ENCODE measurements around the gene LRRK1.
A peak's percentile ranks its signal among the peaks of the same experiment; 100 is the strongest.

LRRK1 gene

DNA sequence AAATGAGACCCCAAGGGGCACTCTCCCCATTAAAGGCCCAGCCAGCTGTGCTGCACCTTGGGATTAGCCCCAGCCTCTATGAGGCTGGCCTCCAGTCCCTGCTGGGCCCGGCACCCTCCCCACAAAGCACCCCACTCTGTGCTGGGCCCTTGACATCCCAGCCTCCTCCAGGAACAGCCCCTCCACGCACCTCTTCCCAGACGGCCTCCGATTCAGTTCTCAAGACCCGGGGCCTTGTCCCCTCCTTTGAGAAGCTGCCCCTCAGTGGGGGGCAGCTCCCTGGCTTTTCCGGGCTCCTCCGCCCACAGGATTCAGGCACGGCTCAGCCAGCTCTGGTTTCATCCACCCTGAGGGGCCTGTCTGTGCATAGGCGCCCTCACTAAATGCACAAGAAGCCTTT lies 144.1 kb downstream of the LRRK1 start:
- 66% methylated on average over 9 of the region's 9 CpGs for WGBS
- Histone ChIP-seq H3K27ac (ENCODE audit: low read depth, low read length) (peak overlapping the region; percentile 43), H3K4me1 (ENCODE audit: insufficient read depth, low read length) (peaks cover 40% of the 10 kb centered on the region), H3K36me3 (ENCODE audit: insufficient read depth, low read length) (no peaks in the 10 kb centered on the region; the same call in 1 of the 2 replicates), H3K27me3 (ENCODE audit: insufficient read depth, low read length) (no peaks in the 10 kb centered on the region), H3K9me3 (ENCODE audit: insufficient read depth, low read depth, low read length) (peaks cover 6% of the 10 kb centered on the region; the same call in 1 of the 2 replicates), H3K4me3 (ENCODE audit: low read length) (no peak overlapping the region), H3K9ac (ENCODE audit: low read depth, low read length) (no peak overlapping the region)

DNA sequence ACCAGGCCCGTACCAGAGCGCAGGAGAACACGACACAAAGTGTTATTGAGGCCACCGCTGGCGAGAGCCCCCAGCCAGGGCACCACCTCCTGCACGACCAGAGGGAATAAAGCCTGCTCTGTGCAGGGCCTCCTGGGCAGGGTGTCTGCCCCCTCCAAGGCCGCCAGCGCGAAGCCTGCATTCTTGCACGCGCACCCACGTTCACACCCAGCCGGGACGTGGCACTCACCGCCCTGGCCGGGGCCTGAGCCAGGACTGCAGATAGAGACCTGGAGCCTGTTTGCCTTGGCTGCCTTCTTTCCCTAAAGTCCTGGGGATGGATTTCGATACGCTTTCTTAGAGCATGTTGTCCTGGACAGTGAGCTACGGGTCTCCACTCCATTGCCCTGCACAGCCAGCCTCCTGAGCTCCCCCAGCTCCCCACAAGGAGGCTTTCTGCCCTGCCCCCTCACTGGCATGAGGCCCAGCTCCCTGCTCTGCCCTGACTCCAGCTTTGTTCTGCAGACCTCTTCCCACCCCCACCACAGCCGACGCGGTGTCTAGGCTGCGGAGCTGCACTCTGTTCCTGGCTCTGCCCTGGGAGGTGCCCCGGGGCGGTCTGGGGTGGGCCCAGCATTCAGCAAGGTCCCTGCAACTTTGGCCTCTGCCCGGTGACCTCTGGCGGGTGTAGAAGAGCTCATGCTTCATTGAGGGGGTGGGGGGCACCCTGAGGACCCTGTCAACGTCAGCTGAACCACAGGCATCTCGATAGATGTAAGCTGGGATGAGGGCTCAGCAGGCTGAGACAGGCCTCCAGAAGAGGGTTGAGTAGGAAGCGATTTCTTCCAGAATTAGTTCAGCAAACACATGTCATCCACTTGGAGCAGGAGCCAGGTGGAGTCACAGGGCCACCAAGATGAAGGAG lies 145.0 kb downstream of the LRRK1 start:
- no peaks in the 10 kb centered on the region; the same call in 1 of the 2 replicates for H3K36me3 ChIP-seq (ENCODE audit: insufficient read depth, low read length)
- H3K9me3 ChIP-seq (ENCODE audit: insufficient read depth, low read depth, low read length), result peaks cover 5% of the 10 kb centered on the region; the same call in 1 of the 2 replicates
- no peak overlapping the region for H3K4me3 ChIP-seq (ENCODE audit: low read length)
- WGBS, result 90% methylated on average over 30 of the region's 30 CpGs
- H3K27me3 ChIP-seq (ENCODE audit: insufficient read depth, low read length), result no peaks in the 10 kb centered on the region
- no peak overlapping the region; the same call in 1 of the 2 replicates for H3K9ac ChIP-seq (ENCODE audit: low read depth, low read length)
- peaks cover 48% of the 10 kb centered on the region for H3K4me1 ChIP-seq (ENCODE audit: insufficient read depth, low read length)
- no peak overlapping the region for H3K27ac ChIP-seq (ENCODE audit: low read depth, low read length)

DNA sequence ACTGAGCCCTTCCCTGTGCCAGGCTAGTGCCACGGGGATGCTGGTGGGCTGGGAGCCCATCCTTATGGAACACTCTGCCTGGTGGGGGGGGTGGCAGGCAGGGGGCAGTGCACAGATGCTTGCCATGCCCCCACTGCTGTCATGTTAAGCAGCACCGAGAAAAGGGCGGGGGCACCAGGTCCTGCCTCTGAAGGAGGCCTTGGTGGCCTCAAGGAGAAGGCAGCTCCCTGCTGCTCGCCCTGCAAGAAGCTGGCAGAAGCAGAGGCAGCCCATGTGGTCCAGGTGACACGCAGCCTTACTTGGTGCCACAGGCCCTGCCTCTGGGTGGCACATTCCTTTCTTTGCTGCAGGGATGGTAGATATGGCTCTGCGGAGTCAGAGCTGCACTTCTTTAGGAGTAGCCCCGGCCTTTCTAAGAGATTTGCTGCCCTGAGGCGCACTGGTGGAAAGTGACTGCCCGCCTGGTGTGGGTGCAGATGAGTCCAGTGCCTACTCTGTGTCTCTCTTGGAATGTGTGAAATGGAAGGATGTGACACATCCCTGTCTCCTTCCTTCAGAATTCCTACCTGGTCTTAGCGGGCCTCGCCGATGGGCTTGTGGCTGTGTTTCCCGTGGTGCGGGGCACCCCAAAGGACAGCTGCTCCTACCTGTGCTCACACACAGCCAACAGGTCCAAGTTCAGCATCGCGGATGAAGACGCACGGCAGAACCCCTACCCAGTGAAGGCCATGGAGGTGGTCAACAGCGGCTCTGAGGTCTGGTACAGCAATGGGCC lies 145.8 kb downstream of the LRRK1 start:
- Histone ChIP-seq H3K27me3 (ENCODE audit: insufficient read depth, low read length) (no peaks in the 10 kb centered on the region), H3K4me3 (ENCODE audit: low read length) (no peak overlapping the region), H3K9ac (ENCODE audit: low read depth, low read length) (no peak overlapping the region), H3K9me3 (ENCODE audit: insufficient read depth, low read depth, low read length) (no peaks in the 10 kb centered on the region), H3K4me1 (ENCODE audit: insufficient read depth, low read length) (peaks cover 53% of the 10 kb centered on the region), H3K27ac (ENCODE audit: low read depth, low read length) (no peak overlapping the region), H3K36me3 (ENCODE audit: insufficient read depth, low read length) (no peaks in the 10 kb centered on the region)
- 96% methylated on average over 19 of the region's 19 CpGs for WGBS

DNA sequence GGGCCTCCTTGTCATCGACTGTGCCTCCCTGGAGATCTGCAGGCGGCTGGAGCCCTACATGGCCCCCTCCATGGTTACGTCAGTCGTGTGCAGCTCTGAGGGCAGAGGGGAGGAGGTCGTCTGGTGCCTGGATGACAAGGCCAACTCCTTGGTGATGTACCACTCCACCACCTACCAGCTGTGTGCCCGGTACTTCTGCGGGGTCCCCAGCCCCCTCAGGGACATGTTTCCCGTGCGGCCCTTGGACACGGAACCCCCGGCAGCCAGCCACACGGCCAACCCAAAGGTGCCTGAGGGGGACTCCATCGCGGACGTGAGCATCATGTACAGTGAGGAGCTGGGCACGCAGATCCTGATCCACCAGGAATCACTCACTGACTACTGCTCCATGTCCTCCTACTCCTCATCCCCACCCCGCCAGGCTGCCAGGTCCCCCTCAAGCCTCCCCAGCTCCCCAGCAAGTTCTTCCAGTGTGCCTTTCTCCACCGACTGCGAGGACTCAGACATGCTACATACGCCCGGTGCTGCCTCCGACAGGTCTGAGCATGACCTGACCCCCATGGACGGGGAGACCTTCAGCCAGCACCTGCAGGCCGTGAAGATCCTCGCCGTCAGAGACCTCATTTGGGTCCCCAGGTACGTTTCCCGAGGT lies 146.5 kb downstream of the LRRK1 start:
- peaks cover 55% of the 10 kb centered on the region for H3K4me1 ChIP-seq (ENCODE audit: insufficient read depth, low read length)
- no peaks in the 10 kb centered on the region for H3K36me3 ChIP-seq (ENCODE audit: insufficient read depth, low read length)
- H3K27me3 ChIP-seq (ENCODE audit: insufficient read depth, low read length), result no peaks in the 10 kb centered on the region
- no peaks in the 10 kb centered on the region for H3K9me3 ChIP-seq (ENCODE audit: insufficient read depth, low read depth, low read length)
- no peak overlapping the region for H3K9ac ChIP-seq (ENCODE audit: low read depth, low read length)
- WGBS, result 95% methylated on average over 28 of the region's 28 CpGs
- H3K4me3 ChIP-seq (ENCODE audit: low read length), result no peak overlapping the region
- no peak overlapping the region for H3K27ac ChIP-seq (ENCODE audit: low read depth, low read length)

DNA sequence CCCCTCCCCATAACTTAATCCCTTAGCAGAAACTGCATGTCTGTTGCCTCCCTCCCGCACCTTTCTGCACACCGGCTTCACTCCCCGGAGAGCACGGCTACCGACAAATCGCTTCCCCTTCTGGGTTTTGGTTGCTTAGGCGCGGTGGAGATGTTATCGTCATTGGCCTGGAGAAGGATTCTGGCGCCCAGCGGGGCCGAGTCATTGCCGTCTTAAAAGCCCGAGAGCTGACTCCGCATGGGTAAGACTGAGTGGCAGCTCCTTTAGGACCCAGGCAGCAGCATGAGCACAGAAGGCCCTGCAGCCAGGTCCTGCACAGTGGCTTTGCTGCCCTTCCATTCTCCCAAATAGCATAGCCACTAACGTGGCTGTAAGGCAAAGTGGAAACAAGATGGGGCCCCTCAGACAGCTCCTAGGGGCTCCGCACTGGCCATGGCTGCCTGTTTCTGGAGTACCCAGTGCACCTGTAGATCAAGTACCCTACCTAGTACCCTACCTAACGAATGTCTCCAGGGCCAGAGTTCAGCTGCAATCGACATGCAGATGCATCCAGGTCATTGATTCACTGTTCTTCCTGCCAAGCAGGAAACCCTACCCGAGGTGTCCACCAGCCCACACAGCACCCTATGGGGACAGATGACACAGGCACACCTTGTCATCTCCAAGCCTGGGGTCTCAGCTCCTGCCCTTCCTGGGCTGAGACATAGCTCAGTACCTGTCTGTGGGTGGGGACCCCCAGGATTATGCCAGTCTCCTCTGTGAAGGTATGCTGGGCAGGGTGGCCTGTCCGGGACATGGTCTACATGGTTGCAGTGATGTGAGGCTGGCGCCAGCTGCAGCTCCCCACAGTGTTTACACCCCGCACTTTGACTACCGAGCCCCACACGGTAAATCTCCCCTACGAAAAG lies 147.6 kb downstream of the LRRK1 start:
- Histone ChIP-seq H3K36me3 (ENCODE audit: insufficient read depth, low read length) (no peaks in the 10 kb centered on the region), H3K4me3 (ENCODE audit: low read length) (no peak overlapping the region), H3K9me3 (ENCODE audit: insufficient read depth, low read depth, low read length) (peaks cover 2% of the 10 kb centered on the region; the same call in 1 of the 2 replicates), H3K9ac (ENCODE audit: low read depth, low read length) (no peak overlapping the region), H3K4me1 (ENCODE audit: insufficient read depth, low read length) (peaks cover 56% of the 10 kb centered on the region), H3K27ac (ENCODE audit: low read depth, low read length) (no peak overlapping the region), H3K27me3 (ENCODE audit: insufficient read depth, low read length) (no peaks in the 10 kb centered on the region)
- WGBS, result 94% methylated on average over 25 of the region's 26 CpGs

DNA sequence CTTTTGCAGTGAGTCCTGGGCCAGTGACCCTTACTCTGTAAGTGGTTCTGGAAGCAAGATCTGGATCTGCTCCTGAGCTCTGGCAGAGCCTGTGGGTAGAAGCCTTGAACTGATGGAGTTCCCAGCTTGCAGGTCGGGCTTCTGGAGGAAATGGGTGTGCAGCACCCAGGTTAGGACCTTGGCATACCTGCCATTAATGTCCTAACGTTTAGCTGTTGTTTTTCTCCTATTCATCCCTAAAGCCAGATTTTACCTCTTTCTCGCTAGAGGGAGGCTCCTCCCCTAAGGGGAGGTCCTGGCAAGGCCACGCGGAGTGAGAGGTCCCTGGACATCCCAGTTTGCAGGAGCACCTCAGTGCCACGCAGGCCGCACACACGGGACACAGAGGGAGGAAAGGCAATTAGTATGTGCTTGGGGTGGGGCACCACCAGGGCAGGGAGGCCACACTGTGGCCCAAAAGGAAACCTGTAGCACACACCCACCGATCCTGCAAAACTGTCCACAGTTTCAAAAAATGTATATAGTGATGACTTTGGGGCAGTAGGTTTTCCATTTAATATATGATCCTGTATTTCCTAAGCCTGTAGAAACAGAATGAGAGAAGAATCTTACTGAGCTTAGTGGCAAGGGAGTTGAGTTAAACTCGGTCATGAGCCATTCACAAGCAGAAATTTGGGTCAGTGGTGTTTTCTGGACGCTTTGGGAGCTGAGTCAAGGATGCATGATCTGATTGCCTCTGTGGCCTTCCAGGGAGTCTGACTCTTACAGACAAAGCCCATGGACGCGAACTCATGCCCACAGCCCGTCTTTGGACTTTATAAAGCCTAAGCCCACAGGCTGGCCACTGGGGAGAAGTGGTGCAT lies 148.7 kb downstream of the LRRK1 start:
- H3K9ac ChIP-seq (ENCODE audit: low read depth, low read length), result peak overlapping the region; percentile 82

DNA sequence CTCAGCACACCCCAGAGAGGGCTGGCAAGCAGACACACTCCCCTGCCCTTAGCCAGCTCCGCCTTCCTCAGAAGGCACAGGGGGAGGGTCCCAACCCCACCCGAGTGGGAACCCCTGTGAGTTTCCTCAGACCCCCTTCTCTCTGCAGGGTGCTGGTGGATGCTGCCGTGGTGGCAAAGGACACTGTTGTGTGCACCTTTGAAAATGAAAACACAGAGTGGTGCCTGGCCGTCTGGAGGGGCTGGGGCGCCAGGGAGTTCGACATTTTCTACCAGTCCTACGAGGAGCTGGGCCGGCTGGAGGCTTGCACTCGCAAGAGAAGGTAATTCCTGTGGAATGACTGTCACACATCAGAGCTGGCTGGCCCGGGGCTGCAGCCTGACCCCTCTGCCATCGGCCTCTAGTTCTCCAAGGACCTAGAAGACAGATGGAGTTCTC lies 149.4 kb downstream of the LRRK1 start:
- peak overlapping the region; percentile 27 for H3K4me3 ChIP-seq (ENCODE audit: low read length)
- peak overlapping the region; percentile 82 for H3K9ac ChIP-seq (ENCODE audit: low read depth, low read length)
- no peaks in the 10 kb centered on the region for H3K27me3 ChIP-seq (ENCODE audit: insufficient read depth, low read length)
- H3K27ac ChIP-seq (ENCODE audit: low read depth, low read length), result peak overlapping the region; percentile 96
- H3K4me1 ChIP-seq (ENCODE audit: insufficient read depth, low read length), result peaks cover 41% of the 10 kb centered on the region
- 36% methylated on average over 11 of the region's 11 CpGs for WGBS
- peaks cover 9% of the 10 kb centered on the region; the same call in 1 of the 2 replicates for H3K9me3 ChIP-seq (ENCODE audit: insufficient read depth, low read depth, low read length)
- H3K36me3 ChIP-seq (ENCODE audit: insufficient read depth, low read length), result no peaks in the 10 kb centered on the region

More for the DNA sequence above, 148.7 kb downstream of the LRRK1 start:
- H3K27me3 ChIP-seq (ENCODE audit: insufficient read depth, low read length), result no peaks in the 10 kb centered on the region
- H3K36me3 ChIP-seq (ENCODE audit: insufficient read depth, low read length), result no peaks in the 10 kb centered on the region
- WGBS, result 72% methylated on average over 14 of the region's 14 CpGs
- H3K27ac ChIP-seq (ENCODE audit: low read depth, low read length), result peak overlapping the region; percentile 96
- peaks cover 47% of the 10 kb centered on the region for H3K4me1 ChIP-seq (ENCODE audit: insufficient read depth, low read length)
- H3K9me3 ChIP-seq (ENCODE audit: insufficient read depth, low read depth, low read length), result peaks cover 9% of the 10 kb centered on the region; the same call in 1 of the 2 replicates
- H3K4me3 ChIP-seq (ENCODE audit: low read length), result 0 out of 2 replicates have a peak overlapping the region, but pooled peaks have one; percentile 27

DNA sequence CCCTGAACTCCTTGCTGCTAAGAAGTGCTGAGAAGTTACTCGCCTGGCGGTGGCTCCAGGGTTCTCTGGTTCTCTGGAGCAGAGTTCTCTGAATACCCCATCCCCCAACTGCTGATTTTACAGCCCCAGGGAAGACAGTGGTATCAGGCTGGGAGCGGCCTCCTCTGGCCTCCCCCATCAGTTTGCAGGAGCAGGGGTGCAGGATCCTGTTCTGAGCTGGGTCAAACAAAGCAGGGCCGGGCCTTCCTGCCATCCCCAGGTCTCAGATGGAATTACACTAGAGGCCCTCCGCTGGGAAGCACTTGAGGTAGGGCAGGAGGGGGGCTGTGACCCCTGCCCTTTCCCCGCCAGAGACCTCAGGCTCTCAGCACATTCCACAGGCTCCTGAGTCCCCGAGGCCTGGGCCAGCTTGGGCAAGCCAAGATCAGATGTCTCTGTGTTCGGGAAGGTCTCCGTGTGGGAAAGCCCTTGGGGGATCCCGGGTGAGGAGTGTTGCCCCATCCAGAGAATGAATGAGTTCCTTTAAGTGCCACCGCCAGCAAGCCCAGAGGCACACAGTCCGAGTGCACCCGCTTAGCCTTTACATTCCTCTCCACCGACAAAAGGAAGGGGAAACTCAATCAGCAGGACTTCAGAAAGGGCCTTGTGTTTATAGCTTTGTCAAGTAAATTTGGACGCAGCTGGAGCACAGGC lies 149.9 kb downstream of the LRRK1 start:
- peaks cover 9% of the 10 kb centered on the region; the same call in 1 of the 2 replicates for H3K9me3 ChIP-seq (ENCODE audit: insufficient read depth, low read depth, low read length)
- H3K27ac ChIP-seq (ENCODE audit: low read depth, low read length), result peak overlapping the region; percentile 96
- H3K4me1 ChIP-seq (ENCODE audit: insufficient read depth, low read length), result peaks cover 36% of the 10 kb centered on the region
- peak overlapping the region; percentile 27 for H3K4me3 ChIP-seq (ENCODE audit: low read length)
- 6% methylated on average over 14 of the region's 15 CpGs for WGBS
- no peaks in the 10 kb centered on the region for H3K27me3 ChIP-seq (ENCODE audit: insufficient read depth, low read length)
- peak overlapping the region; percentile 82 for H3K9ac ChIP-seq (ENCODE audit: low read depth, low read length)
- no peaks in the 10 kb centered on the region for H3K36me3 ChIP-seq (ENCODE audit: insufficient read depth, low read length)

DNA sequence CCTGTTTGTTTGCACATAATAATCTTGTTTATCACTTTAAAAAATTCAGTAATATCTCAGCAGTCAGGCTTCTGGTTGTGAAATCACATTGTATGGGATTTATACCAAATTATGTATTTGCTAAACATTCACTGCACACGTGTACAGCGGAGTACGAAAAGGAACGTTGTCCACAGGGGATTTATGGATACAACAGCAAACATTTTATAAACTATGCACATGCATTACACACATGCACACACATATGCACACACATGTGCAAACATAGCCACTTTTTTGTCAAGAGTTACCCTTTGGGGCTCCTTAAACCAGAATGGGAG lies 150.5 kb downstream of the LRRK1 start:
- Histone ChIP-seq H3K27ac (ENCODE audit: low read depth, low read length) (peak overlapping the region; percentile 96), H3K36me3 (ENCODE audit: insufficient read depth, low read length) (no peaks in the 10 kb centered on the region), H3K4me3 (ENCODE audit: low read length) (no peak overlapping the region), H3K9ac (ENCODE audit: low read depth, low read length) (peak overlapping the region; percentile 82; the same call in 1 of the 2 replicates), H3K9me3 (ENCODE audit: insufficient read depth, low read depth, low read length) (peaks cover 9% of the 10 kb centered on the region; the same call in 1 of the 2 replicates), H3K4me1 (ENCODE audit: insufficient read depth, low read length) (peaks cover 36% of the 10 kb centered on the region), H3K27me3 (ENCODE audit: insufficient read depth, low read length) (no peaks in the 10 kb centered on the region)
- 64% methylated on average over 4 of the region's 4 CpGs for WGBS
